IPS-NIHi7 (cell line): ENCODE measurements around the gene FAM229B.
A peak's percentile ranks its signal among the peaks of the same experiment; 100 is the strongest.
"Not testable (repeated sequence)": the region's sequence is repeated elsewhere in the genome, so short reads cannot be mapped to it uniquely, and the experiment has no call there.

Experiments used
- DNase-seq: peaks from one replicate; pipeline ENCODE4 v3.0.0; 2012; ENCODE audit warnings: mixed read lengths; ENCODE audit errors: extremely low spot score

Gene FAM229B

DNA sequence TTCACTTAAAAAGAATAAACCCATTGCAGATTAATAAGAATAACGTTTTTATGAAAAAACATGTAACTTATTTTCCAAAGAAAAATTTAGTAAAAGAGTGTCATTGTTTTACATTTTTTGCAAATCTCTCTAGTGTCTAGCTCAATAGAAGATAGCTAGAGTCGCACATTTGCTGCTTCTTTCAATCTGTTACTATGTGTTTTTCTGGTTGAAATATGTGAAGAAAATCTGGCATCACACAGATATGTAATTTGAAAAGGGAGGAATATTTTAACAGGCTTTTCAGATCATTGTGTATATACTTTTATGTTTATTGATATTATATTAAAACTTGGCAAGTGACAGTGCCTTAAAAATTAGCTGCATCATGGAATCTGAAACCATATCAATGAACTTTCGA is 24.4 kb upstream of the FAM229B start:
- no peak for DNase-seq

DNA sequence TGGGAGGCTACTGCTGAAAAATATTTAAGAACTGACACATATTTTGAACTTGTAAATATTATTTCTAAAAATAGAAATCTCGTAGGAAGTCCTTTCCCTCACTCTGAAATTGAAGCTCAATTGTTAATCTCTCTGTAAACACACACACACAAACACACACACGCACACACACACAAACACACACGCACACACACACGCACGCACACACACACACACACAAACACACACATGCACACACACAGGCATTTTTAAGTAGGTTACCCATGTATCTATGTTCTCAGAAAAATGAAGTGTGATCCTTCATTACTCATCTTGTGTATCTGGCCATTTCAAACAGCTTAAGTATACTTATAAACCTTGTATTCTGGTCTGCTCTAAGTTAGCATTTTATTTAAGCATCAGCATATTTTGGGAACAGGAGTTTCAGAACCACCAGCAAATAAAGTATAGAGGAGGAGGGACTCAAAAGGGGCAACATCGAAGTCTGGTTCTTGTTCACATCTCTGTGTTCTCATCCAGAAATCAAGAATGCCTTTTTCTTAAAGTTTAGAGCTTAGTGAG is 21.9 kb upstream of the FAM229B start:
- DNase-seq = no peak

DNA sequence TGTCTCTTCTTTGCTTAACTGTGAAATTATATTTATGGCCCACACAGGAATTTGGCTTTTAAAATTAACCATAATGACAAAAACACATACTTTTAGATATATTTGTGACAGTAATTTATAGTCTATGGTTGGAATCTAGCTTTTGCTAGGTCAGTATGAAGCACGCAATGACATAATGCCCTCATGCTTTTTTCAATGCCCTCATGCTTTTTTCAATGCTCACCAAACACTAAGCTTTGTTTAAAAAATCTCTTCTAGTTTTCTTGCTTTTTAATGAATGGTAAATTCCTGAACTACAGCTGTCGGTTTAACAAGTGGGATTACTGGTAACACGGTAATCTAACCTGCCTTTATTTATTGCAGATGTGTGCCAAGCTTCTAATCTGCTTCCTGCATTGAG is 20.8 kb upstream of the FAM229B start:
- no peak for DNase-seq

DNA sequence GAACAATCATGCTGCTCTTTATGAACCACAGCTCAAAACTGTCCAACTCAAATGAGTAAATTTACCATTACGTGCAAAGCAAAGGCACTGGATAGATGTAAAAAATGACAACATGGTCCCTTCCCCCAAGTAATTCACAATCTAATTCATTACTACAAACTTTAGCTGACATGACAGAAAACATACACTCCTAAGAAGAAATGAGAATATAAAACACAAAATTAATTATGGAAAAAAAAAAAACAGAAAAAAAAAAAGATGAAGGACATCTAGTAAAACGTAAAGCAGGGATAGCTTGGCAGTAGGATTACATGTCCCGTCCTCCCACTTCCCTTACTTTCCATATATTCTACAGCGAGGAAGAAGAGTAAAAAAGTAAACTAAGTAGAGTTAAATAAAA is 5.8 kb upstream of the FAM229B start:
- no peak for DNase-seq

DNA sequence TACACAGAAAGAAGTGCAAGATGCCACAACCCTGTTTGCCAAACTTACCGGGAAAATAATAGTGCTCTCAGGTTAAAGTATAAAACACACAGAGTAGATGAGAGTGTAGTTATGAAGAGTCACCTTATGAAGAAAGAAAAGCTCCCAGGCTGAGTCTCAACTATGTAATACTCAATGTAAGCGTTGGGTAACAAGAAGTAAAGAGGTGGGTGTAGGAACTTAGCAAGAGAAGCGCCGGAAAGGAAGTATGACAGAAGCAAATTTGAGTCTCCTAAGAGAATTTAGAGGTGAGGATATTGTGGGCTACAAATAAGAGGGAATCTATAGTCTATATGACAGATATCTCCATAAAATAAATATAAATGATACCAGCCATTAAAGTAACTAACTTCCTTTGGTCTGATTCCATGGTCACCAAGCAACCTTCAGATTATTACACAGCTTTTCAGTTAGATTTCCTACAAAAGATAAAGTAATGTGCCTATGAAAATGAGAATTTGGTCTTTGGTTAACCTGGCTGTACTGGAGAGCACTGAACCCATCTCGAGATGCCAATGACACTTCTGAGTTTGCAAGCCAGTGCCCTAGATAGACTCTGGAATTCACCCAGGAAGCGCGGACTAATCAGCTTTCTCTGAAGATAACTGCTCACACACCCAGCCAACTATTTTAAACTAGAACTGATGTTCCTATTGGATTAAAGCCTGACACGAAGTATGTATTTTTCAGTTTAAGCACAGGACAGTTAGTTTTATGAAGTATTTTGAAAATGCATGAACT is 1.9 kb upstream of the FAM229B start:
- no peak for DNase-seq

DNA sequence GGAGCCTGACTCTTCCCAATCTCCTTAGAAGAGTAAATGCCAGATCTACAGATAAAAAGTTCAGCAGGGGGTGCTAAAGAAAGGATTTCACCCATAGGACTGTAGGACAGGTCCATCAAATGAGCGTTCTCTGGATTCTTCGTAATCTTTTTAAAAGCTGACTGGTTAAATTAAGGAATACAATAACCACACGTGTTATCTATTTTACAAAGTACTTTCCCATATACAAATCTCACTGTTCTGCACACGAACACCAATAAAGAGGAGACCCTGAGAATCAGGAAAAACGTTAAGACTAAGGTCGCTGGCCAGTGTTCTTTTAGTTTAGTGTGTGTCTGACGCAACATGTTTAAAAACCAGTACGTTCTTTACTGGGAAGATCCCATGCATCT is 651 bp upstream of the FAM229B start:
- DNase-seq = peak; percentile 29

DNA sequence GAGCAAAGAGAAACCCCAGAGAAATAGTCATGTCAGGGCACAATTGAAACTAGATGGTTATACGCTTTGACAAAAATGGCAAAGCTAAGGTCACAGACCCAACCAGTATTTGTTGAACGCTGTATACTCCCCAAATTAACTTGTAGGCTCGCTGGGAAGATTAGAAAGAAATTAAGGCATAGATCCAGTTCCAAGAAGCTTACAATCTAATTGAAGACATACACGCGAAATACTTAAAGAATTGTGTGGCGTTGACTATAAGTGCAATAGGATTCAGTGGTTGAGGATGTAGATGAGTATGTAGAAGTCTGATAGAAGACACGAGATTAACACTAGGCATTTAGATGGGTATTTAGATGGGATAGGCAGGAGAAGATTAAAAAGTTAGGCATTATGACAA is 525 bp downstream of the FAM229B start:
- DNase-seq = no peak

DNA sequence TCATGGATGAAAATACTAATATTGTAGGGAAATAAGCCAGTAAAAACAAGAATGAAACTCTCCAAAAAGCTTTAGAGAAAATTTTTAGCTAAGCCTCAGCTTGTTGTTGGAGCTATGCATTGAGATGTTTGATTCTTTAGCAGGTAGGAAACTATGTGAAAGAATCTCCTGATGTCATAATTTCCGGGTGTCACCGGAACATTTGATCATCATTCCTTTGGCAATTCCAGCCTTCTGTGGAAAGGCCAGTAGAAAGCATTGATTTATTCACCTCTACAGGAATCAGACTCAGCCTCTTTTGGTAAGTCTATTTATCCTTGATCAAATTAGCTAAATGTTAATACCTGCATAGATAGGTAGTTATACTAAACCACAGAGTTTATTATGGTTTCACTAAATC is 9.5 kb downstream of the FAM229B start:
- no peak for DNase-seq

DNA sequence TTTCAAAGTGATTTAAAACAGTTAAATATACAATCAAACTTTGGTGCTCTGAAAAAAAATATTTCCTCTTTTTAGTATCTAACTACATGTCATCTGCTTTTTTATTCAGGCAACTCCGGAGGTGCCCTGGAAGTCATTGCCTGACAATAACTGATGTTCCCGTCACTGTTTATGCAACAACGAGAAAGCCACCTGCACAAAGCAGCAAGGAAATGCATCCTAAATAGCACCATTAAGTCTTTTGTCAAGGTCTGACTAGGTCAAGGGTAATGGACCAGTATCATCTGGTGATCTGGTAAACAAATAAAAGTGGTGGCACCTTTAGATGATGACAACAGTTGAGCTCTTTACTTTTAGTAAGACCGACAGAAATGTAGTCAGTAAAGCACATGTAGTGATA is 13.2 kb downstream of the FAM229B start:
- DNase-seq = peak; percentile 20

DNA sequence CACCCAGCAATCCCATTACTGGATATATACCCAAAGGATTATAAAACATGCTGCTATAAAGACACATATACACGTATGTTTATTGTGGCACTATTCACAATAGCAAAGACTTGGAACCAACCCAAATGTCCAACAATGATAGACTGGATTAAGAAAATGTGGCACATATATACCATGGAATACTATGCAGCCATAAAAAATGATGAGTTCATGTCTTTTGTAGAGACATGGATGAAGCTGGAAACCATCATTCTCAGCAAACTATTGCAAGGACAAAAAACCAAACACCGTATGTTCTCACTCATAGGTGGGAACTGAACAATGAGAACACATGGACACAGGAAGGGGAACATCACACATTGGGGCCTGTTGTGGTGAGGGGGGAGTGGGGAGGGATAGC is 18.6 kb downstream of the FAM229B start:
- not testable (repeated sequence) for DNase-seq

DNA sequence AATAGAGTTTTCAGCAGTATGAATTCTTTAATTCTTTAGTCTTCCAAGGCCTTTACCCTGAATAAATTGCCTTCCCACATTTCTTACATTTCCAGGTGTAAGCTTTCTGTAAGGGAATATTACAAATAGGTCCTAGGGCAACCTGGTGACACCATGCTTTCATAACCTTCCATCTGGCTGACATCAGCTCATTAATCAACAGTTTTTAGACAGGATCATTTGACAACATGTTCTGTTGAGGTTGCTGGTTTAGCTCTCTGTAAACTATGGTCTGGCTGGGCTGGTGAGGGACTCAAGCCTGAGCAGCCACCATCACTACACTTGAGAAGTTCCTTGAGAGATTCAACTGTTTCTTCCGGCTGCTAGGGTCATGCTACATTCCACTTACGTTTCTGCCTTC is 19.2 kb downstream of the FAM229B start:
- DNase-seq = no peak

DNA sequence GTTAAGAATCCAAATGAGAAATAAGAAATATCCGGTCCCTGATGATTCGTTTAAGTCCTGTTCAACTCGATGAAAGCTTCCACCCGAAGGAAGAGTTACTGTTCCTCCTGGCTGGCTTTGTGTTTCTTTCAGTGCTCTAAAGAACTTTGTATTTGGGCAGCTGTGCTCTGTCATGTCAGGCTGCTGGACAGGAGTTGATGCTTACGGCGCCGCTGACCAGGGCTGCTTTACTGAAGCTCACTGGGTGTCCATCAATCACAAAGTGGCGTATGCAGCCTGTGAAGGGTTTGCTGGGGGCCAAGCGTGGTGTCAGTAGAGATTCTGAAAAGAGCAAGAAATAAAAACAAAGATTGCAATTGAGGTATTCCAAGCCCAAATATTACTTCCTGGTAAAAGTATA is 21.9 kb downstream of the FAM229B start:
- no peak for DNase-seq

DNA sequence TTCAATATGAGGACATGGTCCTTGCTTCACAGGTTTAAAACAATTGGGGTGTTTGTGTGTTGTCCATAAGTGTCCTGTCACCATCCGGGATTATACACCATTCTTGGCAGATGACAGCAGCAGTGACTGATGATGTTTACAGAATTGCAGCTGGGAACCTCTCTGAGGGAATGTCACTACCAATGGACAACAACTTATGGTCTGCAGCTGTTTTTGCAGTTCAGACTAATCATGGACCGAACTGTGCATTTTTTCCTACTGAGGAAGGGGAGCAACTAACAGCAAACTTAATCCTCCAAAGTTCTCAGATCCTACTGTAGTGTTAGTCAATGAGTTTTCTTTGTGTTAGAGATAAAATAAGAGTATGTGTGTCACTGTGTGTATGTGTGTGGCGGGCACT is 26.0 kb downstream of the FAM229B start:
- no peak for DNase-seq

DNA sequence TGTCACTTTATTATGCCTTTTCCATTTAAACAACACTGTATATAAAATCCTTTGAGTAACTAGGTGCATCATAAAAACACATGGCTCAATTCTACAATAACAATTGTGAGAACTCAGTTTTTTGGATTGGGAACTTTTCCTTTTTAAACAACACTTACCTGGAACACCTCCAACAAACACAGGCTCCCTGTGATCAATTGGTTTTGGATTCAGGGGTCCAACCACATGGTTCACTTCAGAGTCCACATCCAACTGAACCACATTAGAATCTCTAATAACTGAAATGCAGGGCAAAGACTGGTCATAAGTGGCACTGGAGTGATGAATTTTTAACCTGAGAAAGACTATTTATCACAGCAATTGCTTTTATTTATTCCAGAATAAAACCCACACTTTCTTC is 26.5 kb downstream of the FAM229B start:
- no peak for DNase-seq

DNA sequence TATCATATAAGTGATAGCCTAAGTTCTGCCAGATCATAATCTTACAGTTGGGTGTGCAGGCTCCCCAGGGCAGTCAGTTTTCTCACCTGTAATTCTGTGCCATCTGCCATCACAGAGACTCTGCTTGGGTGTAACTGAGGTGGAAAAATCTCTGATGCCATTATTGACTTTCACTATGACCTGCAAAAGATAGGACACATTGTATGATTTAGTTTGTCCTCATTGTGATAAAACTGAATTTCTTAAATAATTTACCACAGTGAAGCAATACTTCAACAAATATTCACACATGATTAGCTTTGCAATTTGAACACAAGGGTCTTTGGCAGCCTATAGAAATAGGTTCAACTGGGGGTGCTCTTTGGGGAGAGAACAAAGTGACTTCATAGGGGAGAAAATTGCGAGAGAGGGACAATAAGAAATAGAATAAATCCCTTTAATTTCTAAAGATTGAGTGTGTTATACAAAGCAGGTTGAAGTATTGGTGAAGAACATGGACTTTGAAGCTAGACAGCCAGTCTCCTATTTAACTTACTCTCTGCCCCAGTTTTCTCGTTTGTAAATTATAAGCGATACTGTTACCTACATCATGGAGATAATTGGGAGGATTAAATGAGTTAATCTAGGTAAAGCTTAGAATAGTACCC is 27.3 kb downstream of the FAM229B start:
- DNase-seq = no peak

DNA sequence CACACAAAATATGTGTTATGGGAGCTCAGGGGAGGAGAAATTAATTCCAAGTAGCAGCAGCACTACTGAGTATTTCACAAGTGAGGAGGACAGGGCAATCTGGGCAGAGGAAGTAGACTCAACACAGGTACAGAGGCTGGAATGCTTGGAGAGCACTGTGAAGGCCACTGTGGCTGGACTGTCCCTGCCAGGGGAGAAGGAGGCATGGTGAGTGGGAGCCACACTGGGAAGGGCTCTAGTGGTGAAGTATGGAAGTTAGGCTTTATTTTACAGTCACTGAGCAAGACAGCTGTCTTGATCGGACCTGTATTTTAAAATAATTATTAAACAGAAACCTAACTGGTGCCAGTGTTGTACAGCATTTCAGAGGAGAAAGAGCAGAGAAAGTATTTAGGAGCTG is 28.8 kb downstream of the FAM229B start:
- peak; percentile 20 for DNase-seq

DNA sequence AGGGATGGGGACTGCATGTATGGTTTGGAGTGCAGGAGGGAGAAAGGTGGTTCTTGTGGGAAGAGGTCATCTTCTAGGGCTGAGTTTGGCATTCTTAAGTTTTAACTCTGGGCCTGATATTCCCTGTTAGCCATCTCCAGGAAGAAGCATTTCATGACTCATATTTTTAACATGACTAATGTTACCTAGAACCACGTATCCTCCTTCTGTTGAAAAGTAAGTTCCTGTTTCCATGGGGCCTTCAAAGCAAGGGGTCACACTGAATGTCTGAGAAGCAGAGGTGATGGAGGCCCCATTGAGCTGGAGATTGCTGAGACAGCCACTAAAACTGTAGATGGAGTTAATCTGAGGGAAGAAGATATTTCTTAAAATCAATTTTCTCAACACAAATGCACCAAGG is 30.2 kb downstream of the FAM229B start:
- DNase-seq = no peak

DNA sequence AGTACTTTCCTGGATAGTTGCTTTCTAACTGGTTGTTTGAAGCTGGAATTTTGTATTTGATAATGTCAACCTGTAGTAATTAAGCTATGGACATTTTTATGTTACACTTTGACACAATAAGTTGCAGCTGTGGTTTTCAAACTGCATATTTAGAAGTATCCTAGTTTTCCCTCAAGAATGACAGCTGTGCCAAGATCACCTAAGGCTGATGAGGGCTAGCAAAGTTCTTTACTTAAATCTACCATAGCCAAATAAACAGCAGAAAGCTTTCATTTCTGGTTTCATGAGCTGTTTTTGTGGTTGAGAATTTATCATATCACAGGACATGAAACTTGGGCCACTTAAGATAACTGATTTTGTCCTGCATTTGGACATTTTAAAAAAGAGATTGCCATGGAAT is 30.6 kb downstream of the FAM229B start:
- no peak for DNase-seq

DNA sequence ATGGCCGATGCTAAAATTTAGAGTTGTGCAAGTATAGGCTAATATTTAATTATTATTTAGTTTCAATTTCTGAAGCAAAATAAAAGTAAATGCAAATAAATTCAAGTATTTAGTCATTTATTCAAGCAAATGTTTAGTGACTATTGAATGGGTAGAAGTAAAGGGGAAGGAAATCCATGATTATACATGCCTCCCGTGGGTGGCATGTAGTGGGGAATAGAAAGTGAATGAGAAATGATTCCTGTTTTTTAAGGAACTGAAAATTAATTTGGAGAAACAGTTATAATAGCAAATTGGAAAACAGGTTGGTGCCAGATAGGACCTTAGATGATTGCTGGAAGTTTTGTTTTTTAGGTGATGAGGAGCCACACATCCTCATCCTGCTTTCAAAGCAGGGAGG is 35.4 kb downstream of the FAM229B start:
- no peak for DNase-seq

DNA sequence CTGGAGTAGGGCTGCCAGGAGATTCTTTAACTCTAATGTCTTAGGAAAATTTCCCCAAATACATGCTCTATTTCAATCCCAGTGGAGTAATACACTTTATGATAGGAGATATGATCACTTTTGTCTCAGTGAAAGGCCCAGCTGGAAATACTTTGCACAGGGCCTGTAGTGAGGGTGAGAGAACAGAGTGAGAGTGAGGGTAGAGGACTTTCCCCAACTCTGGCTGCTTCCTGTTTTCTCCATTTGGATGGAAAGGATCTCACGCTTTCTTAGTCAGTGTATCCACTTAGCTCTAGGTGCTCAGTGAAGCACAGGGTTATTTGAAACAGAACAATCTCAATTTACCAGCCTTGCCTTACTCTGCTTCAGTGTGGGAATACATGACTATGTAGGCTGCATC is 36.6 kb downstream of the FAM229B start:
- no peak for DNase-seq

DNA sequence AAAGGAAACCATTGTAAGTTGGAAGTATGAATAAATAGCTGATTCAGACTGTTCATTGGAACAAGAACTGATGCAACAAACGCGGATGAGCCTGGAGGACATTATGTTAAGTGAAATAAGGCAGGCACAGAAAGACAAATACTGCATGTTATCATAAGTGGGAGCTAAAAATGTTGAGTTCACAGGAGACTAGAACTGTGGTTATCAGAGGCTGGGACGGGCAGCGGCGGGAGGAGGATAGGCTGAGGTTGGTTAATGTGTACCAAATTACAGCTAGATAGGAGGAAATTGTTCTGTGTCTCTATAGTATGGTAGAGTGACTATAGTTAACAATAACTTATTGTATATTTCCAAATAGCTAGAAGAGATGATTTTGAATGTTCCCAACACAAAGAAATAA is 40.8 kb downstream of the FAM229B start:
- DNase-seq = no peak

DNA sequence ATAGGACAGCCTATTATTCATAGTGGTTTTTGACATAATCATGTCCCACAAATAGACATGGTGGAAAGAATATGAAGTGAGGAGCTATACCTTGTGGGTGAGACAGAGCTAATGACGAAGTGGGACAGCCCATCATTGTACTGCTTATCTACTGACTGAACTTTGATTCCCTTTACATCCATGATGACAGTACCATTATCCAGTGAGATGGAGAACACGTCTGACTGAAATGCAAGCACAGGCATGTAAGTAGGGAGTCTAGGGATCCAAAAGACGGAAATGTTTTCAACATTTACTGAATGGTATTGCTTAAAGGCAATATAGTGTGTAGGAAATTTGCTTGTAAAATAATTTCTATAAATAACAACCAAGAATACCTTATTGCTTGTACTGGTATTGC is 43.5 kb downstream of the FAM229B start:
- no peak for DNase-seq

DNA sequence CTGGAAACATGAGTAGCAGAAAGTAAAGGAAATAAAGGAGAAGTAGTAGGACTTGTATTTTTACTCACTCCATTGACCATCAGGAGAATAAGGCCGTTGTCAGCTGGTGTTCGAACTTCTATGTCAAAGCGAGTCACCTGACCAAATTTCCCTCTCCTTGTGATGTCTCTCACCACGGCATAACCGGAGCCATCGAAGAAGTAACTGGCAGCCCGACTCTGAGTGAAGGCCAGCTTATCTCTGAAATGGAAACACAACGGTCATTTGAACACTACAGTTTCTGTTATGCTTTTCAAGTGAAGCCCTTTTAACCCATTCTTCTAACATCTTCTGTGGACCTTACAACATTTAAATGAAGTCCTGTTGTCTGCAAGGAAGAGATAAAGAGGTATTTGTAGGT is 51.7 kb downstream of the FAM229B start:
- no peak for DNase-seq
